T-helper 2 cell (primary cell): ENCODE data around the gene PCDHB14.
"Not testable (repeated sequence)": the region's sequence is repeated elsewhere in the genome, so short reads cannot be mapped to it uniquely, and the experiment has no call there.

Experiments
- DNase-seq, 5 experiments: peaks; one replicate each; pipeline versions ENCODE4 v3.0.0 to v3.0.0-alpha.2; 2012 to 2022

Gene PCDHB14

GRCh38 chr5:141210849-141211248 is 12.3 kb upstream of the PCDHB14 start:
- DNase-seq = not testable (repeated sequence)

DNA sequence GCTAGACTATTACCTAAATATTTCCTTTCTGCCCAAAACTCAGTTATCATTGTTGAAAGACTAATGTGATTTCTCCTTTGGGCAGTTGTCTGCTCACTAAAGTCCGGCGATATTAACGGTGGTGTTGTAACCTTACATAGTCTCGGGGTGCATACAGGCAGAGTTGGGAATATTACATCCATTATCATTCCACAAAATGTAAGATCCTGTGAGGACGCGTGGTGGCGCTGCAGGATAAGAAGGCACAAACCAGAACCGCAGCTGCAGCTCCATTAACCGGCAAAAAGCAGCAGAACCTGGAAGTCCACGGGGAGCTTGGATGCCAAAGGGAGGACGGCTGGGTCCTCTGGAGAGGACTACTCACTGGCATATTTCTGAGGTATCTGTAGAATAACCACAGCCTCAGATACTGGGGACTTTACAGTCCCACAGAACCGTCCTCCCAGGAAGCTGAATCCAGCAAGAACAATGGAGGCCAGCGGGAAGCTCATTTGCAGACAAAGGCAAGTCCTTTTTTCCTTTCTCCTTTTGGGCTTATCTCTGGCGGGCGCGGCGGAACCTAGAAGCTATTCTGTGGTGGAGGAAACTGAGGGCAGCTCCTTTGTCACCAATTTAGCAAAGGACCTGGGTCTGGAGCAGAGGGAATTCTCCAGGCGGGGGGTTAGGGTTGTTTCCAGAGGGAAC is 9.3 kb upstream of the PCDHB14 start, which contains the start of gene PCDHB13:
TSS of gene PCDHB13 (plus strand) at position 264 of the 684 bp plus-strand sequence. CDS start at position 469, 205 bp downstream.
- not testable (repeated sequence) for DNase-seq

DNA sequence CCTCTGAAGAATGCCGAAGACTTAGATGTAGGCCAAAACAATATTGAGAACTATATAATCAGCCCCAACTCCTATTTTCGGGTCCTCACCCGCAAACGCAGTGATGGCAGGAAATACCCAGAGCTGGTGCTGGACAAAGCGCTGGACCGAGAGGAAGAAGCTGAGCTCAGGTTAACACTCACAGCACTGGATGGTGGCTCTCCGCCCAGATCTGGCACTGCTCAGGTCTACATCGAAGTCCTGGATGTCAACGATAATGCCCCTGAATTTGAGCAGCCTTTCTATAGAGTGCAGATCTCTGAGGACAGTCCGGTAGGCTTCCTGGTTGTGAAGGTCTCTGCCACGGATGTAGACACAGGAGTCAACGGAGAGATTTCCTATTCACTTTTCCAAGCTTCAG is 8.6 kb upstream of the PCDHB14 start:
- not testable (repeated sequence) for DNase-seq

DNA sequence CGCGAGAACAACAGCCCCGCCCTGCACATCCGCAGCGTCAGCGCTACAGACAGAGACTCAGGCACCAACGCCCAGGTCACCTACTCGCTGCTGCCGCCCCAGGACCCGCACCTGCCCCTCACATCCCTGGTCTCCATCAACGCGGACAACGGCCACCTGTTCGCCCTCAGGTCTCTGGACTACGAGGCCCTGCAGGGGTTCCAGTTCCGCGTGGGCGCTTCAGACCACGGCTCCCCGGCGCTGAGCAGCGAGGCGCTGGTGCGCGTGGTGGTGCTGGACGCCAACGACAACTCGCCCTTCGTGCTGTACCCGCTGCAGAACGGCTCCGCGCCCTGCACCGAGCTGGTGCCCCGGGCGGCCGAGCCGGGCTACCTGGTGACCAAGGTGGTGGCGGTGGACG is 7.6 kb upstream of the PCDHB14 start:
- DNase-seq = not testable (repeated sequence)

DNA sequence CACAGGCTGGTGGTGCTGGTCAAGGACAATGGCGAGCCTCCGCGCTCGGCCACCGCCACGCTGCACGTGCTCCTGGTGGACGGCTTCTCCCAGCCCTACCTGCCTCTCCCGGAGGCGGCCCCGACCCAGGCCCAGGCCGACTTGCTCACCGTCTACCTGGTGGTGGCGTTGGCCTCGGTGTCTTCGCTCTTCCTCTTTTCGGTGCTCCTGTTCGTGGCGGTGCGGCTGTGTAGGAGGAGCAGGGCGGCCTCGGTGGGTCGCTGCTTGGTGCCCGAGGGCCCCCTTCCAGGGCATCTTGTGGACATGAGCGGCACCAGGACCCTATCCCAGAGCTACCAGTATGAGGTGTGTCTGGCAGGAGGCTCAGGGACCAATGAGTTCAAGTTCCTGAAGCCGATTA is 7.1 kb upstream of the PCDHB14 start:
- not testable (repeated sequence) for DNase-seq

DNA sequence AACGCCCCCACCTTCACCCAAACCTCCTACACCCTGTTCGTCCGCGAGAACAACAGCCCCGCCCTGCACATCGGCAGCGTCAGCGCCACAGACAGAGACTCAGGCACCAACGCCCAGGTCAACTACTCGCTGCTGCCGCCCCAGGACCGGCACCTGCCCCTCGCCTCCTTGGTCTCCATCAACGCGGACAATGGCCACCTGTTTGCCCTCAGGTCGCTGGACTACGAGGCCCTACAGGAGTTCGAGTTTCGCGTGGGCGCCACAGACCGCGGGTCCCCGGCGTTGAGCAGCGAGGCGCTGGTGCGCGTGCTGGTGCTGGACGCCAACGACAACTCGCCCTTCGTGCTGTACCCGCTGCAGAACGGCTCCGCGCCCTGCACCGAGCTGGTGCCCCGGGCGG is 1.7 kb downstream of the PCDHB14 start:
- DNase-seq = not testable (repeated sequence)

DNA sequence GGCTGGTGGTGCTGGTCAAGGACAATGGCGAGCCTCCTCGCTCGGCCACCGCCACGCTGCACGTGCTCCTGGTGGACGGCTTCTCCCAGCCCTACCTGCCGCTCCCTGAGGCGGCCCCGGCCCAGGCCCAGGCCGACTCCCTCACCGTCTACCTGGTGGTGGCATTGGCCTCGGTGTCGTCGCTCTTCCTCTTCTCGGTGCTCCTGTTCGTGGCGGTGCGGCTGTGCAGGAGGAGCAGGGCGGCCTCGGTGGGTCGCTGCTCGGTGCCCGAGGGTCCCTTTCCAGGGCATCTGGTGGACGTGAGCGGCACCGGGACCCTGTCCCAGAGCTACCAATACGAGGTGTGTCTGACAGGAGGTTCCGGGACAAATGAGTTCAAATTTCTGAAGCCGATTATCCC is 2.3 kb downstream of the PCDHB14 start:
- DNase-seq = not testable (repeated sequence)

DNA sequence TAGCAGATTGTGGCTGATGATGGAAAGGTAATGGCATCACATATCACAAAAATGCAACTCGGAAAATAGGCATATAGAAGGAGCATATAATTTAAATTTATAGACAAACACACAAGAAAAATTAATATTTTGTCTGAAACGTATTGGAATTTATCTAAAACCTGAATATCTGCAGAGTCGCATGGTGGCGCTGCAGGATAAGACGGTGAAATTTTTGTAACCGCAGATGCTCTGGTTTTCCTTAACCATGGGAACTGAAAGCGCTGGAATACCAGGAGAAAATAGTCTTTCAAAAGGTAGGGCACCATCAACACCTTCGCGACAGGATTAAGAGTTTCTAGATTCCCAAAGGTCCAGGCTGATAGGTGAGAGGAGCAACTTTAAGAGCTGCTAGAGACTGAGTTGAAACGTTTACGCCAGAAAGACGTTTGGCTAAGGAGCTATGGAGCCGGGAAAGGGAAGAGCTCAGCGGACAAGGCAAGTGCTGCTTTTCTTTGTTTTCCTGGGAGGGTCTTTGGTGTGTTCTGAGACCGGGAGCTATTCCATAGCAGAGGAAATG is 11.0 kb downstream of the PCDHB14 start:
- no peak for DNase-seq

GRCh38 chr5:141235922-141236321 is 12.8 kb downstream of the PCDHB14 start:
- not testable (repeated sequence) for DNase-seq

DNA sequence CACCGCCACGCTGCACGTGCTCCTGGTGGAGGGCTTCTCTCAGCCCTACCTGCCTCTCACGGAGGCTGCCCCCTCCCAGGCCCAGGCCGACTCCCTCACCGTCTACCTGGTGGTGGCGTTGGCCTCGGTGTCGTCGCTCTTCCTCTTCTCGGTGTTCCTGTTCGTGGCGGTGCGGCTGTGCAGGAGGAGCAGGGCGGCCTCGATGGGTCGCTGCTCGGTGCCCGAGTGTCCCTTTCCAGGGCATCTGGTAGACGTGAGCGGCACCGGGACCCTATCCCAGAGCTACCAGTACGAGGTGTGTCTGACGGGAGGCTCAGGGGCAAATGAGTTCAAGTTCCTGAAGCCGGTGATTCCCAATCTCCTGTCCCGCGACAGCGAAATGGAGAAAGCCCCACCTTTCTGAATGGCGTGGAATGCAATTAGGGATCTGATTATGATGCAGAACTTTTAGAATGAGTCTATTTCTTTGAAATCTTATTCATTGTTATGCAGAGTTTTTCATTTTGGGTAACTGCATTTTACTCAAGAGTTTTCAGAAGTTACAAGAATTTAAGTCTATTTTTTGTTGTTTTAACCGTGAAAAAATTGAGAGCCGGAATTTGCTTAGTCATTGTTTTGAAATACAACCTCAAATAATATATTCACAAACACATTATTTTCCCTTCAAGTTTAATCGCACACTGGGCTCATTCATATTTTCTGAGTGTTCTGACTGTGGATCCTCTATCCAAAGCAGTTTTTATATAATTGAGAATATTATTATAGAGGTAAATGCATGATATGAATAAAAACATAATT is 13.6 kb downstream of the PCDHB14 start:
- no peak for DNase-seq

- DNase-seq = no peak
These were observed 18.4 kb downstream of the PCDHB14 start for GRCh38 chr5:141241496-141241895.

GRCh38 chr5:141245250-141245717 is 22.1 kb downstream of the PCDHB14 start, which contains the start of gene PCDHB15:
Gene PCDHB15, plus strand, starts transcription at chr5:141245395. Its CDS starts 184 bp downstream, at chr5:141245579.
- DNase-seq = no peak

GRCh38 chr5:141246971-141247370 is 23.8 kb downstream of the PCDHB14 start:
- not testable (repeated sequence) for DNase-seq

DNA sequence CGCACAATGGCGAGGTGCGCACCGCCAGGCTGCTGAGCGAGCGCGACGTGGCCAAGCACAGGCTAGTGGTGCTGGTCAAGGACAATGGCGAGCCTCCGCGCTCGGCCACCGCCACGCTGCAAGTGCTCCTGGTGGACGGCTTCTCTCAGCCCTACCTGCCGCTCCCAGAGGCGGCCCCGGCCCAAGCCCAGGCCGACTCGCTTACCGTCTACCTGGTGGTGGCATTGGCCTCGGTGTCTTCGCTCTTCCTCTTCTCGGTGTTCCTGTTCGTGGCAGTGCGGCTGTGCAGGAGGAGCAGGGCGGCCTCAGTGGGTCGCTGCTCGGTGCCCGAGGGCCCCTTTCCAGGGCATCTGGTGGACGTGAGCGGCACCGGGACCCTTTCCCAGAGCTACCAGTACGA is 24.3 kb downstream of the PCDHB14 start:
- not testable (repeated sequence) for DNase-seq

- DNase-seq = no peak
These were observed 27.4 kb downstream of the PCDHB14 start for GRCh38 chr5:141250576-141250975.

GRCh38 chr5:141258464-141258863 is 35.3 kb downstream of the PCDHB14 start:
- DNase-seq = no peak

DNA sequence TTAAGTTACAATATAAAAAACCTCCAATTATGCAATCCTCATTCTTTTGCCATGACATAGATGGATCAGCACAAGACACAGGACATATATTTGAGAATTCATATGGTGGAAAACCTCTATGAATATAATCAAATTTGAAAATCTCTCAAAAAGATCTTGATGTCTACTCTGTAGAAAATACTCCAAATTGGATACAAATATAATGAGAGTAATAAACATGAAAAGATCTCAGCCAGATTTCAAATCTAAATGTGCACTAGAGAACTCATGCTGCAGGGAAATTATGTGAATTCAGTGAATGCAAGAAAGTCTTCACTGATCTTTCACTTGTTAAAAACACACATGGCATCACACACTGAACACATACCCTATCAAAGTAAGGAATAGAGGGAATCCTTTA is 35.8 kb downstream of the PCDHB14 start:
- no peak for DNase-seq

- no peak for DNase-seq
These were observed 37.5 kb downstream of the PCDHB14 start for GRCh38 chr5:141260458-141261237.

DNA sequence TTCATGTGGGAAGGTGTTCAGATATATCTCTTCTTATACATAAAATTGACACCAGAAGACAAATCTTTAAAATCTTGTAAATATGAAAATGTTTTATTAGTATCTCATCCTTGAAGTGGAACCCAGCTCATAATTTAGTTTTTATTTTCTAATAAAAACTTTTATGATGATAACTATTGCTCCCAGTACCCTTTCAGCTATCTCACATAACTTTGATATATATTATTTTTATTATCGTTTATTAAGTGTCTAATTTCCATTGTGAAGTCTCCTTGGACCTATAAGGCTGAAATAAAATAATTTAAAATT is 38.0 kb downstream of the PCDHB14 start:
- no peak for DNase-seq

DNA sequence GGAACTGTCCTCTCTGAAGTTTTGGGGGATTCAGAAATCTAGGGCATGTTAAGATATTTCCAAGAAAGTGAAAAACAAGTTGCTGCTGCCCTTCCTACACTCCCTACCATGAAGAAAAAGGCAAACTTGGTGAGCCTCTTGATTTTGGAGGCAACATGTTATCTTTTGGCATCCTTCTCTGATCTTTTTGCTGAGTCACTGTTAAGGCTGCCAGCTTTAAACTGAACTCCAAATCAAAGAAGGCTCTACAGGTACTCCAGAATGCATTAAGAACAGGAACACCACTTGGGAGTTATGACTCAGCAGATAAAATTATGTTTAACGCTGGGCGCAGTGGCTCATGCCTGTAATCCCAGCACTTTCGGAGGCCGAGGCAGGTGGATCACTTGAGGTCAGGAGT is 46.1 kb downstream of the PCDHB14 start:
- DNase-seq = no peak

- DNase-seq = no peak
These were observed 49.8 kb downstream of the PCDHB14 start for GRCh38 chr5:141272906-141273305.
